NCI-H2196 treated with DMSO at 0.1 percent for 48 hours (cell line): ENCODE measurements around the gene SHKBP1.

Experiments used
- DNase-seq: peaks from one replicate; lab custom pipeline; 2025; ENCODE audit not compliant: unreplicated experiment; lab: John Stamatoyannopoulos, UW

Gene SHKBP1

GRCh38 chr19:40630571-40631160 is 54.0 kb downstream of the SHKBP1 start:
- no peak for DNase-seq

- no peak for DNase-seq
Observed at GRCh38 chr19:40632311-40633036, 55.8 kb downstream of the SHKBP1 start.

- DNase-seq: no peak
Observed at GRCh38 chr19:40633207-40633606, 56.5 kb downstream of the SHKBP1 start.

GRCh38 chr19:40638327-40638726 is 61.7 kb downstream of the SHKBP1 start:
- no peak for DNase-seq

GRCh38 chr19:40639638-40639982 is 62.9 kb downstream of the SHKBP1 start:
- DNase-seq: no peak

- DNase-seq: no peak
Observed at GRCh38 chr19:40640744-40641143, 64.1 kb downstream of the SHKBP1 start.
